Stimulated activated CD8-positive, alpha-beta memory T cell treated with anti-CD3 and anti-CD28 coated beads, Interleukin-12 subunit alpha, Interleukin-12 subunit beta, amount 100 ng/mL, for 24 hours (primary cell): ENCODE results near the gene FANCI.

Experiments used
- DNase-seq: peaks from one replicate; pipeline ENCODE4 v3.0.0-alpha.2; 2020; ENCODE audit errors: extremely low read depth

Gene FANCI

GRCh38 chr15:89361451-89362202 is 117.8 kb downstream of the FANCI start:
- no peak for DNase-seq

GRCh38 chr15:89362203-89363101 is 118.7 kb downstream of the FANCI start:
- no peak for DNase-seq

- no peak for DNase-seq
These were observed 119.4 kb downstream of the FANCI start for GRCh38 chr15:89363133-89363532.

- no peak for DNase-seq
These were observed 120.0 kb downstream of the FANCI start for GRCh38 chr15:89363770-89364169.

- DNase-seq, result no peak
These were observed 120.6 kb downstream of the FANCI start for GRCh38 chr15:89364341-89364740.

GRCh38 chr15:89364741-89365450 is 121.1 kb downstream of the FANCI start:
- no peak for DNase-seq

GRCh38 chr15:89365462-89366065 is 121.8 kb downstream of the FANCI start:
- no peak for DNase-seq
